K562 (cell line): Measurements from ENCODE around the gene CARS2. TPM values are rescaled to one million over a fixed set of nuclear protein-coding genes. Genes with fewer than 3 reads are reported as not detected.

Experiments
- CEBPB ChIP-seq: fragments of 450-650 bp; IDR thresholded peaks from 2 replicates; pipeline ENCODE4 v1.6.1; 2016; ENCODE audit warnings: missing genetic modification characterization, missing compliant biosample characterization
- CEBPG ChIP-seq, 3 experiments: fragments of 200-800 bp in 1 of 3; sonication (Bioruptor generic) in 1 of 3; sonication (generic) in 1 of 3; formaldehyde crosslinking in 1 of 3; IDR thresholded peaks in 2 of 3; conservative IDR thresholded peaks in 1 of 3; 2 replicates each; pipeline versions ENCODE4 v1.6.1 to v1.8.0; 2016 to 2022; ENCODE audit warnings: missing compliant biosample characterization in 2 of 3, missing genetic modification characterization in 2 of 3, mild to moderate bottlenecking in 1 of 3, missing genetic modification reagents in 1 of 3
- CTCF ChIP-seq, 3 experiments: IDR thresholded peaks in 2 of 3; conservative IDR thresholded peaks in 1 of 3; 2 replicates each; pipeline ENCODE4 v1.5.1; 2011 to 2012; ENCODE audit warnings: low read length in 3 of 3, mild to moderate bottlenecking in 3 of 3, control low read depth in 2 of 3, improper control_type of control experiment in 1 of 3, inconsistent platforms in 1 of 3, low read depth in 1 of 3, mixed read lengths in 1 of 3, moderate library complexity in 1 of 3; ENCODE audit not compliant: insufficient read depth in 2 of 3
- DEAF1 ChIP-seq: fragments of 450-650 bp; formaldehyde crosslinking; IDR thresholded peaks from 2 replicates; pipeline ENCODE4 v1.4.0; 2020; ENCODE audit warnings: mild to moderate bottlenecking, moderate library complexity
- EP300 ChIP-seq: IDR thresholded peaks from 2 replicates; pipeline ENCODE4 v1.6.1; 2012; ENCODE audit warnings: low read length, improper control_type of control experiment
- HINFP ChIP-seq: fragments of 450-650 bp; conservative IDR thresholded peaks from 2 replicates; pipeline ENCODE4 v1.6.1; 2016; ENCODE audit warnings: missing genetic modification characterization, low read depth, mild to moderate bottlenecking, control low read depth, missing compliant biosample characterization
- MAFG ChIP-seq: fragments of 450-650 bp; conservative IDR thresholded peaks from 2 replicates; pipeline ENCODE4 v1.6.1; 2016; ENCODE audit warnings: missing genetic modification characterization, missing compliant biosample characterization
- NCOA6 ChIP-seq: fragments of 450-650 bp; IDR thresholded peaks from 2 replicates; pipeline ENCODE4 v1.6.1; 2017; ENCODE audit warnings: mild to moderate bottlenecking
- PHB ChIP-seq: fragments of 250-450 bp; sonication (Bioruptor Pico); IDR thresholded peaks from 2 replicates; pipeline ENCODE4 v1.5.0; 2021
- RAD21 ChIP-seq, 2 experiments: fragments of 250-450 bp in 1 of 2; fragments of 450-650 bp in 1 of 2; sonication (Bioruptor Pico) in 1 of 2; formaldehyde crosslinking in 1 of 2; IDR thresholded peaks in 1 of 2; conservative IDR thresholded peaks in 1 of 2; 2 replicates each; pipeline versions ENCODE4 v1.4.0 to v1.8.0; 2020 to 2022; ENCODE audit warnings: mild to moderate bottlenecking in 2 of 2, moderate library complexity in 1 of 2
- VEZF1 ChIP-seq: fragments of 200-800 bp; sonication (Bioruptor generic); IDR thresholded peaks from 2 replicates; pipeline ENCODE4 v1.6.1; 2017; ENCODE audit warnings: missing genetic modification characterization, missing compliant biosample characterization
- ZNF274 ChIP-seq: IDR thresholded peaks from 2 replicates; pipeline ENCODE4 v1.6.1; 2011; ENCODE audit warnings: low read depth, mild to moderate bottlenecking, low read length, moderate library complexity, borderline replicate concordance
- ZNF589 ChIP-seq: fragments of 200-800 bp; sonication (Bioruptor generic); IDR thresholded peaks from 2 replicates; pipeline ENCODE4 v1.6.1; 2016; ENCODE audit warnings: low read depth, missing genetic modification characterization, missing compliant biosample characterization
- ZNF830 ChIP-seq: fragments of 250-450 bp; sonication (Bioruptor Pico); IDR thresholded peaks from 2 replicates; pipeline ENCODE4 v1.5.0; 2021; ENCODE audit warnings: mild to moderate bottlenecking
- polyA plus RNA-seq, 8 experiments: library from polyadenylated mRNA; depleted of rRNA in 4 of 8; stranded (reverse) in 5 of 8; unstranded in 3 of 8; fragments of >200 nt; fragmentation: Nextera tagmentation in 2 of 8; fragmentation: Illumina TruSeq in 1 of 8; extraction: Ambion mirVana in 2 of 8; extraction: Trizol in 1 of 8; gene quantifications; 2 replicates each; pipeline versions ENCODE4 v1.2.1 to v1.2.3, GENCODE V29; 2011 to 2014; ENCODE audit warnings: inconsistent platforms in 1 of 8, missing spikeins in 1 of 8
- total RNA-seq, 7 experiments: library from RNA; depleted of rRNA in 6 of 7; stranded (reverse); fragments of >200 nt in 6 of 7; fragmentation: Illumina TruSeq in 2 of 7; extraction: Trizol in 2 of 7; gene quantifications; 2 replicates each; pipeline versions ENCODE4 v1.2.1 to v1.2.3, GENCODE V29; 2011 to 2021; ENCODE audit warnings: low replicate concordance in 1 of 7

The CARS2 gene
- total and polyA plus RNA-seq, 9 of the 15 experiments (the other 6 are each of a cell fraction or from before 2014, with no cell fraction given) = 1.7 to 37.4 (median 30.5) TPM

GRCh38 chr13:110593430-110594130 lies 112.3 kb downstream of the CARS2 start (continued):
- TF ChIP-seq CTCF (IDR thresholded peaks at IDR 0.05 in 2 of 3, conservative IDR thresholded peaks at IDR 0.05 in 1 of 3; ENCODE audit: insufficient read depth in 2 of 3, low read depth in 1 of 3, low read length in 3 of 3) (peak; percentile 45 to 72 (median 52); a peak in 5 of 6 replicates), RAD21 (CRISPR knock-in tag; conservative IDR thresholded peaks at IDR 0.05 in 1 of 2, IDR thresholded peaks at IDR 0.05 in 1 of 2) (peak; percentile 79), DEAF1 (CRISPR knock-in tag) (peak; percentile 46; the same call in 1 of the 2 replicates), ZNF589 (CRISPR knock-in tag) (no peak), CEBPB (tag) (0 out of 2 replicates have a peak, but pooled peaks have one; percentile 22), ZNF274 (no peak), NCOA6 (no peak), ZNF830 (no peak), PHB (CRISPR knock-in tag) (no peak), VEZF1 (peak; percentile 19; the same call in 1 of the 2 replicates), CEBPG (CRISPR knock-in tag; IDR thresholded peaks at IDR 0.05) (no peak), CEBPG (tag; conservative IDR thresholded peaks at IDR 0.05 in 1 of 2, IDR thresholded peaks at IDR 0.05 in 1 of 2) (peak in 1 of 2 experiments; percentile 23; a peak in 1 of 4 replicates), HINFP (tag) (no peak), MAFG (tag) (no peak), EP300 (0 out of 2 replicates have a peak, but pooled peaks have one; percentile 6)
